GM10248 (cell line): ENCODE data around the gene POU2F1.
A peak's percentile ranks its signal among the peaks of the same experiment; 100 is the strongest.

Source experiments
- CTCF ChIA-PET: fragments of 300-600 bp; sonication (Branson Sonifier 250); formaldehyde crosslinking; extraction: SDS; loops from one replicate; lab custom pipeline; 2021; ENCODE audit warnings: antibody characterized with exemption; lab: Yijun Ruan, JAX
- POLR2A ChIA-PET: fragments of 350-650 bp; sonication (Branson Sonifier 250); formaldehyde crosslinking; extraction: SDS; loops from one replicate; lab custom pipeline; 2020; ENCODE audit warnings: antibody characterized with exemption; lab: Yijun Ruan, JAX
- DNase-seq: peaks from one replicate; pipeline ENCODE4 v3.0.0; 2012; ENCODE audit errors: extremely low spot score
- TF ChIP-seq, protein P1 (sequence below): IDR thresholded peaks from 2 replicates; pipeline ENCODE4 v1.5.1; 2012; ENCODE audit warnings: mild to moderate bottlenecking, low read depth; ENCODE audit errors: extremely low read depth, missing control alignments, control extremely low read depth

The POU2F1 gene

DNA sequence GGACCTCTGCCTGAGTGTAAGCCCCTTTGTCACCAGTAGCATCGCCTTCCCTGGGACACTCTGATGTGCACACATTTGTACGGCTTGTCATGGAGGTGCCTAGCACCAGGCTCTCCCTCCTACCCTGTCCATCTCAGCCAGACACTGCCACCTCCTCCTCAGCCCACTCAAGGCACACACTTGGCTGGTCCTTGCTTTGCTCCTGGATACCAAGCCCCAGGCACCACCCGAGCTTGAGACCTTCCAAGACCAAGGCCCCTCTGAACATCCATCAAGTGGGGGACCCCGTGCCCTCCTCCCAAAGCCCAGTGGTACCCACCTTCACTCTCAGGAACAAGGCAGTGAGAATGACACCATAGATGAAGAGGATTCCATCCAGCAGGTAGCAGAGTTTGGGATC is 219.7 kb downstream of the POU2F1 start:
- ChIA-PET CTCF (interaction anchor here (1.0 to 5.3 kb wide), 16 partner anchors 8 to 381 kb away, joined by 3 to 75 read pairs (median 6); no protein-coding TSS in a partner anchor), POLR2A (no interaction called here)
- TF ChIP-seq, protein P1, sequence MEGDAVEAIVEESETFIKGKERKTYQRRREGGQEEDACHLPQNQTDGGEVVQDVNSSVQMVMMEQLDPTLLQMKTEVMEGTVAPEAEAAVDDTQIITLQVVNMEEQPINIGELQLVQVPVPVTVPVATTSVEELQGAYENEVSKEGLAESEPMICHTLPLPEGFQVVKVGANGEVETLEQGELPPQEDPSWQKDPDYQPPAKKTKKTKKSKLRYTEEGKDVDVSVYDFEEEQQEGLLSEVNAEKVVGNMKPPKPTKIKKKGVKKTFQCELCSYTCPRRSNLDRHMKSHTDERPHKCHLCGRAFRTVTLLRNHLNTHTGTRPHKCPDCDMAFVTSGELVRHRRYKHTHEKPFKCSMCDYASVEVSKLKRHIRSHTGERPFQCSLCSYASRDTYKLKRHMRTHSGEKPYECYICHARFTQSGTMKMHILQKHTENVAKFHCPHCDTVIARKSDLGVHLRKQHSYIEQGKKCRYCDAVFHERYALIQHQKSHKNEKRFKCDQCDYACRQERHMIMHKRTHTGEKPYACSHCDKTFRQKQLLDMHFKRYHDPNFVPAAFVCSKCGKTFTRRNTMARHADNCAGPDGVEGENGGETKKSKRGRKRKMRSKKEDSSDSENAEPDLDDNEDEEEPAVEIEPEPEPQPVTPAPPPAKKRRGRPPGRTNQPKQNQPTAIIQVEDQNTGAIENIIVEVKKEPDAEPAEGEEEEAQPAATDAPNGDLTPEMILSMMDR: no peak

DNA sequence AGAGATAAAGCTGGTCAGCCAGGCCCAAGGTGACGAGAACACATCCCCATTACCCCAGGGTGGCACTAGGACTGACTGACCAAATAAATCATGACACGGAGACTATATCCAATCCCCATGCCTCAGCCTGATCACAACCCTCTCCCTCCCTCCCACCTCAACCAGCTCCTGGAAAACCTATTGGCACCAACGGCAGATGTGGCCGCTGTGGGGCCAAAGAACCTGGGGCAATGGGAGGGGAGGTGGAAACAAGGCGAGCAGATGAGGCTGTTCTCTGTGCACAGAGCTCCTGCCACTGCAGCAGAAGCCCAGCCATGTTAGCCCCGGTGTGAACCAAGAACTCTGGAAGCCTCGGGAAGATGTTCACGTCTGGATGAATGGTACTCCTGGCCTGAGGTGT is 220.1 kb downstream of the POU2F1 start:
- TF ChIP-seq, protein P1: no peak
- ChIA-PET CTCF (interaction anchor here (0.7 to 5.3 kb wide), 23 partner anchors 8 to 382 kb away, joined by 3 to 75 read pairs (median 4); no protein-coding TSS in a partner anchor), POLR2A (no interaction called here)
- DNase-seq: no peak

More for the DNA sequence above, 219.7 kb downstream of the POU2F1 start:
- no peak for DNase-seq

DNA sequence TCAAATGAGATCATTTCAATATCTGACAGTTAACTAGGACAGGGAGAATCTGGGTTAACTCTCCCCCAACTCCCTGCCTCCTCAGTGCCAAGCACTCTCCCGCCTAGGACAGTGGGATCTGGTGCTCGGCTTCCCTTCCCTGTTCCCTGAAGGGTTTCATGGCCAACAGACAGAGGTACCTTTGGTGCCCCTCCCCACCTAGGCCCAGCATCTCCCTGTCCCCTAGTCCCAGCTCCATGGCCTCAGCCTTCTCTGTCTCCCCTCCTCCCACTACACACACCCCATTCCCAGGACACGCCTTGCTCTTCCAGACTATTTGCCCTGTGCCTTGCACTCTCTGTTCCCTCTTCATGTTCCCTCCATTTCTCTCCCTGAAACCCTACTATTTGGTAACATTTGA is 220.5 kb downstream of the POU2F1 start:
- no peak for DNase-seq
- TF ChIP-seq, protein P1: no peak
- POLR2A ChIA-PET: no interaction called here
- CTCF ChIA-PET: interaction anchor here (0.7 to 5.3 kb wide), 25 partner anchors 9 to 532 kb away, joined by 3 to 75 read pairs (median 4); no protein-coding TSS in a partner anchor

DNA sequence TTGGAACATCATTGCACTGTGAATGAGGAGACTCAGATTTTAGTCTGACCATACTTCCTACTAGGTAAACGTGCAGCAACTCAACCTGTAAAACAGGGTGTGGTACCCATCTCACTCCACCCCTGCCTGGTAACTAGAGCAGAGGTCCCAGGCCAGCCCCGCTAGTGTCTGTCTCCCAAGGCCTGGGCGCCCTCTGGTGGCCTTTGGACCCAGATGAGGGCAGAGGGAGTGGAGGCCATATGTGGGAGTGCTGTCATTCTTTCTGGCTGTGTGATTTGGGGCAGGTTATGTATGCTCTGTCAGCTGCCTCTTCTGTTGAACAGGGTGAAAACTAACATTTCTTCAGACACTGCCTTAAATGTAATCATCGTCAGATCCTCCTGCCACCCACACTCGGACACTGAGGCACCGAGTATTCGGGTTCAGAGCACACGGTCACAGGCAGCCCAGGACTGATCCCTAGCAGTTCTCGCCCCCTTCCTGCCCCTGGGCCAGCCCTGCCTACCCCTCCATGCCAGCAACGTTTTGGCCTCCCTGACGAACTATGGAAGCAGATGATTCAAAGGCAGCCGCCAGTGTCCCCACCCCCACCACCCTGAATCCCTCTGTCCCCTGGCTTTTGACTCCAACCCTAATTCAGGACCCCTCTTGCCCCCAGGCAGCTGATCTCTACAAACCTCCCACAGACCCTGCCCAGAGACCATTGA is 221.6 kb downstream of the POU2F1 start:
- TF ChIP-seq, protein P1: peak; percentile 95
- ChIA-PET CTCF (interaction anchor here (0.8 to 5.3 kb wide), 23 partner anchors 8 to 533 kb away, joined by 3 to 75 read pairs (median 6); partner anchors contain the start of gene POU2F1), POLR2A (no interaction called here)
- DNase-seq: peak; percentile 89

DNA sequence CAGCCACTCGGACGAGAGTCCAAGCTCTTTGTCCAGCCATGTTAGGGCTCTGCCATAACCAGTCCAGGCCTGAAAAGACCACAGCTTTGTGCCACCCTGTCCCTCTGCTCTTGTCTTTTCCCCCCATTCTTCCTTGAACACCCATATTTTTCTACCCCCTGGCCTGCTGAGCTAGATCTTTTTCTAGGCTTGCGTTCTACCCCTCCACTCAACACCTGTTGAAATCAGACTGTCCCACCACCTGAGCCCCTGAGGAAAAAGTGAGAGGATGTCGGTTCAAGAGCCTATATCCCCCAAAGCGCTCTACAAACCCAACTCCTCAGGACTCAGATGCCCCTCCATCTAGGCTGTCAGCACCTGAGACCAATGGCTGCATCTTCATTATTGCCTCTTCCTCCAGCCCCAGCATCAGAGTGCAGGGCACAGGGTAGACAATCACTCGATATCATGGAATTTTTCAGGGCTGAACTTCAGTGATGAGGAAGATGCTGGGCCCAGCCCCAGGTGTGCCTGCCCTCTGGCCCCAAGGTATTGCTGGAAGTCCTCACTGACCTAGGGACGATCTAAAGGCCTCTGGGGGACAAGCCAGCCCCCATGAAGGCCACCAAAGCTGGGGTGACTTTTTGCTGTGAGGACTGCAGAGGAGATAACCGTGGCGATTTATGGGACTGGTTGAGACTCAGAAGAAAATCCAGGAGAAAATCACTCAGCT is 222.3 kb downstream of the POU2F1 start:
- ChIA-PET POLR2A (no interaction called here), CTCF (interaction anchor here (0.8 to 5.3 kb wide), 21 partner anchors 8 to 533 kb away, joined by 3 to 75 read pairs (median 6); partner anchors contain the start of gene POU2F1)
- TF ChIP-seq, protein P1: no peak
- no peak for DNase-seq

DNA sequence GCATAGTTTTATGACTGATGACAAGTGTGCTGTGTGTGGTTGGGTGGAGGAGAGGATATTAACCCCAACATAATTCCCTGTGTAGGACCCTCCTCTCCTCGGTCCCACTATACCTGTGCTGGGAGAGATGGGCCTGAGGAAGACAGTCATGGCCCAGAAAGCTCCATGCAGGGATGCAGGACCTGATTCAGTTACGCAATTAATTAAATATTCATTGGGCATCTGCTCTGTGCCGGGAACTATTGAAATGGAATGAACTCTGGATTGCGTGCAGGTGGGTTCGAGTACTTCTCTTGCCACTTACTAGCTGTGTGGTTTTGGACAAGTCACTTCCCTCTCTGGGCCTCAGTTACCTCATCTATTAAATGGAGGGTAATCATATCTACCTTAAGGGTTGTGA is 223.1 kb downstream of the POU2F1 start:
- no peak for DNase-seq
- CTCF ChIA-PET: interaction anchor here (1.5 to 5.3 kb wide), 11 partner anchors 10 to 384 kb away, joined by 3 to 75 read pairs (median 8); partner anchors contain the start of gene POU2F1
- POLR2A ChIA-PET: no interaction called here
- TF ChIP-seq, protein P1: no peak
